Kidney (tissue), 14 donors: ENCODE data around the gene DHX16. TPM values are rescaled to one million over a fixed set of nuclear protein-coding genes. Genes with fewer than 3 reads are reported as not detected.

Source experiments
- DNase-seq, 5 donors: peaks; one replicate each; pipeline ENCODE4 v3.0.0-alpha.2; 2013 to 2020
- FAIRE-seq: peaks from 2 replicates; lab custom pipeline; 2012; peaks lifted over from hg19 to GRCh38; lab: Jason Lieb, UNC
- H3K27ac ChIP-seq, 2 donors: one replicate each; pipeline ENCODE4 v1.7.0; 2013; ENCODE audit warnings: low read depth in 2 of 2, low read length in 2 of 2, inconsistent platforms in 1 of 2
- H3K27me3 ChIP-seq: one replicate; pipeline ENCODE4 v1.7.1; 2013; ENCODE audit warnings: low read length, inconsistent platforms; ENCODE audit not compliant: control insufficient read depth, insufficient read depth
- H3K36me3 ChIP-seq, 3 donors: one replicate each; pipeline versions ENCODE4 v1.7.0 to v1.7.1; 2013; ENCODE audit warnings: low read length in 3 of 3, control low read depth in 1 of 3, inconsistent platforms in 1 of 3; ENCODE audit not compliant: insufficient read depth in 3 of 3, control insufficient read depth in 2 of 3
- H3K4me1 ChIP-seq, 3 donors: one replicate each; pipeline versions ENCODE4 v1.7.0 to v1.7.1; 2013; ENCODE audit warnings: low read length in 3 of 3, inconsistent platforms in 1 of 3, low read depth in 1 of 3; ENCODE audit not compliant: control insufficient read depth in 2 of 3, insufficient read depth in 2 of 3
- H3K4me3 ChIP-seq, 3 donors: one replicate each; pipeline versions ENCODE4 v1.7.0 to v1.8.1; 2013; ENCODE audit warnings: low read length in 3 of 3, control low read depth in 1 of 3, inconsistent platforms in 1 of 3
- H3K9ac ChIP-seq, 3 donors: one replicate each; pipeline versions ENCODE4 v1.7.0 to v1.7.1; 2013; ENCODE audit warnings: low read length in 3 of 3, control low read depth in 1 of 3, inconsistent platforms in 1 of 3
- H3K9me3 ChIP-seq, 3 donors: one replicate each; pipeline versions ENCODE4 v1.7.0 to v1.7.1; 2013; ENCODE audit warnings: low read length in 3 of 3, control low read depth in 1 of 3, inconsistent platforms in 1 of 3; ENCODE audit not compliant: control insufficient read depth in 2 of 3, insufficient read depth in 1 of 3
- CTCF ChIP-seq: IDR thresholded peaks from 3 replicates; pipeline ENCODE4 v1.5.1; 2012; ENCODE audit warnings: mild to moderate bottlenecking, moderate library complexity, borderline replicate concordance; ENCODE audit not compliant: insufficient read depth; ENCODE audit errors: extremely low read depth
- intact Hi-C: fragments of 100-400 bp; cut with DNase I; formaldehyde crosslinking; loops from one replicate; pipeline ENCODE4 v1.11.1; 2022
- polyA plus RNA-seq: library from polyadenylated mRNA; stranded (reverse); fragments of 350-450 nt; fragmentation: Illumina TruSeq; extraction: RNeasy Lipid Tissue Mini Kit (QIAGEN cat#74804); gene quantifications from one replicate; pipeline ENCODE4 v1.2.3, GENCODE V29; 2014; ENCODE audit warnings: low read depth, low replicate concordance; ENCODE audit not compliant: insufficient read depth
- total RNA-seq: library from RNA; stranded (reverse); fragmentation: NEBNext Ultra II Directional; extraction: Animal tissue kit (Norgen Biotek cat#: 25700); gene quantifications from one replicate; pipeline ENCODE4 v1.2.1, GENCODE V29; 2021
- donor health status: control.
- donor health status: control.
- donor health status: control.
- donor health status: control.
- donor health status: control.
- donor health status: DM: yes; HTN: yes; CAD: no.
- donor health status: Normal renal cell carcinoma (clear cell type).

DHX16 gene
- total and polyA plus RNA-seq, 2 donors from 2014 or later = 26.7 to 30.5 TPM

GRCh38 chr6:30688569-30688968 lies 15.8 kb upstream of the DHX16 start:
- no peaks in the 10 kb centered on the region for H3K27me3 ChIP-seq
- peak overlapping the region in 1 of 2 donors; percentile 97 for H3K27ac ChIP-seq
- intact Hi-C loops = no loop called here
- DNase-seq (peak in 1 of 5 donors; percentile 65), FAIRE-seq (no peak)
- H3K9ac ChIP-seq = no peak overlapping the region
- no peak overlapping the region for H3K4me3 ChIP-seq
- H3K36me3 ChIP-seq = no peaks in the 10 kb centered on the region
- H3K4me1 ChIP-seq = peaks cover 3 to 18% (median 18%) of the 10 kb centered on the region in 3 donors
- TF ChIP-seq CTCF = no peak
- H3K9me3 ChIP-seq = no peaks in the 10 kb centered on the region

DNA sequence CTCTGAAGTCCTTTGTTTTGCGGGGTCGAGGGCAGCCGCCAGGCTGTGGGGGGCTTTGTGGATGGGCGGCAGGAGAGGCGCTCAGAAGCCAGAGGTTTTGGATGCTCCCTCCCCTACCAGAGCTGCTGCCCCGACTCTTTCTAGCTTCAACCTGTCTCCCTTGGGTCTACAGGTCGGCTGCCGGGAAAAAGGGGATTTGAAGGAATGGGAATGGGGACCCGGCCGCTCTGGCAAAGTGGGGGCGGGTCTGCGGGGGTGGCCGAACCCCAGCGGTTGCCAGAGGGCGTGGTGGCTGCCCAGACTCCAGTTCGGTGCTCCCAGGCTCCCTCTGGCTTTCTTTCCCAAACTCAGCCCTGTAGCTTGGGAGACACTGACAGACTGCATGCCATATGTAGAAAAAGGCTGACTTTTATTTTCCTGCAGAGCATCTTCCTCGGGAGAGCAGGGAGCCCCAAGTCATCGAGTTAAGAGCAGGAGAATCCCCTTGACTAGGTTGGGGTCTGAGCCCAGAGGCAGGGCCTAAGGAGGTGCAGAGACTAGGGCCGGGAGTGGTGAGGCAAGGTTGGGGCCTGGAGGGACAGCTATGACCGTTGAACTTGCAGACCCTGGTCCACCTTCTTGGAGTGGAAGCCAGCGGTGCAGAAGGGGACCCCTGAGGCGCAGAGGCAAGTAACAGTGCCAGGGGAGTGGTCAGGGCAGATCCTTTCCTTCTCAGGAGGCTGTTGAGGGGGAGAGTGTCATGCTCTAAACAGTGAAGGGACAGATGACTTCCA lies 15.0 kb upstream of the DHX16 start:
- Histone ChIP-seq H3K27me3 (no peaks in the 10 kb centered on the region), H3K4me1 (peaks cover 3 to 21% (median 18%) of the 10 kb centered on the region in 3 donors)
- DNase-seq = peak in 4 of 5 donors; percentile 38 to 83 (median 50)

DNA sequence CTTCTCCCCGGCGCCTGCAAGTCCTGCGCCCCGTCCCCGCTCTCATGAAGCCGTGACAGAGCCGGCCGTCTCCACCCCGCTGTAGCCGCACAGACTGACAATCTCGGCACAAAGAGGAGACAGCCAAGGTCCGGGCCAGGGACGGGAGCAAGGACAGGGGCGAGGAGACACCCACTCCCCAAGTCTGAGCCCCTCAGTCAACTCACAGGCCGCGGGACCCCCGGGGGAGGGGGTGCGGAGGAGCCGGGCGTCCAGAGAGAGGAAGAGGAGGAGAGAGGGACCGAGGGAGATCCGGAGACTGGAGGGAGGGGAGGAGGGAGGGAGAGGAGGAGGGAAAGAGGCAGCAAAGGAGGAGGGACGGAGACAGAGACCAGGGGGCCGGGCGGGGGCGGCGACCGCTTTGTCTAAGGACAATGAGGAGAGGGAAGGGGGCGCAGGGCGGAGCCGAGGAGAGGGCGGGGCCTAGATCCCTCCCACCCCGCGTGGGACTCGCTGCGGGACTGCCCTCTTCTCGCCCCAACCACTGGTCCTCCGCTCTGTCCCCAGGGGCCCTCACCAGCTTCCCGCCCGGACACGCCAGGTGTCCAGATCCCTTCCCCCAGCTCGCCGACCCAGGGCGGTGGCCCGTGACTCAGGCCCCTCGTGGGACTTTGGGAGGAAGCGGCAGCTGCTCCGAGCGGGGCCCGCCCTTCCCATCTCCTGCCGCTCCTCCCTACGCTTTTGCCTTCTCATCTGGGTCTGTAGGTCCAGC lies 14.3 kb upstream of the DHX16 start:
- Histone ChIP-seq H3K9me3 (no peaks in the 10 kb centered on the region), H3K4me3 (peak overlapping the region; percentile 69 to 79 (median 77)), H3K4me1 (peaks cover 3 to 26% (median 24%) of the 10 kb centered on the region in 3 donors), H3K27ac (peak overlapping the region; percentile 97 to 98), H3K9ac (peak overlapping the region; percentile 42 to 94 (median 56)), H3K27me3 (no peaks in the 10 kb centered on the region), H3K36me3 (no peaks in the 10 kb centered on the region)
- intact Hi-C loops = no loop called here
- no peak for TF ChIP-seq CTCF
- DNase-seq = peak; percentile 95 to 98 (median 97)
- no peak for FAIRE-seq

More for the DNA sequence above, 15.0 kb upstream of the DHX16 start:
- no peak for FAIRE-seq
- H3K9me3 ChIP-seq = no peaks in the 10 kb centered on the region
- intact Hi-C loops = no loop called here
- H3K4me3 ChIP-seq = peak overlapping the region; percentile 69 to 79 (median 77)
- H3K9ac ChIP-seq = peak overlapping the region; percentile 42 to 94 (median 85)
- H3K36me3 ChIP-seq = no peaks in the 10 kb centered on the region
- no peak for TF ChIP-seq CTCF
- H3K27ac ChIP-seq = peak overlapping the region; percentile 97 to 98
